GM11168 (cell line): ENCODE results near the gene DDX31.

Experiments
- in situ Hi-C: fragments of 300-500 bp; cut with MboI; formaldehyde crosslinking; loops from one replicate; pipeline ENCODE4 v1.12.0; 2022; ENCODE audit warnings: low sequenced_read_pairs; ENCODE audit not compliant: unreplicated experiment

The DDX31 gene

GRCh38 chr9:132638240-132638639 is 31.5 kb downstream of the DDX31 start:
- in situ Hi-C loops = no loop called here

GRCh38 chr9:132637801-132638200 is 32.0 kb downstream of the DDX31 start:
- in situ Hi-C loops = no loop called here

GRCh38 chr9:132637351-132637750 is 32.4 kb downstream of the DDX31 start:
- in situ Hi-C loops = no loop called here

GRCh38 chr9:132634327-132634726 is 35.5 kb downstream of the DDX31 start:
- in situ Hi-C loops = no loop called here

GRCh38 chr9:132632413-132633129 is 37.2 kb downstream of the DDX31 start:
- in situ Hi-C loops = no loop called here

- in situ Hi-C loops = no loop called here
These were observed 38.1 kb downstream of the DDX31 start for GRCh38 chr9:132631685-132632084.

- in situ Hi-C loops = no loop called here
These were observed 38.5 kb downstream of the DDX31 start for GRCh38 chr9:132631280-132631679.

- in situ Hi-C loops = no loop called here
These were observed 39.0 kb downstream of the DDX31 start for GRCh38 chr9:132630811-132631210.

GRCh38 chr9:132630116-132630515 is 39.7 kb downstream of the DDX31 start:
- in situ Hi-C loops = no loop called here

GRCh38 chr9:132628746-132629145 is 41.0 kb downstream of the DDX31 start:
- in situ Hi-C loops = no loop called here

GRCh38 chr9:132627594-132627993 is 42.2 kb downstream of the DDX31 start:
- in situ Hi-C loops = no loop called here

GRCh38 chr9:132627106-132627505 is 42.7 kb downstream of the DDX31 start:
- in situ Hi-C loops = no loop called here

GRCh38 chr9:132626285-132626684 is 43.5 kb downstream of the DDX31 start:
- in situ Hi-C loops = no loop called here

- in situ Hi-C loops = no loop called here
These were observed 47.6 kb downstream of the DDX31 start for GRCh38 chr9:132622159-132622558.

- in situ Hi-C loops = no loop called here
These were observed 53.1 kb downstream of the DDX31 start for GRCh38 chr9:132616725-132617124.

- in situ Hi-C loops = no loop called here
These were observed 54.0 kb downstream of the DDX31 start for GRCh38 chr9:132615774-132616173.

GRCh38 chr9:132614324-132614723 is 55.5 kb downstream of the DDX31 start:
- in situ Hi-C loops = no loop called here

GRCh38 chr9:132610661-132611060 is 59.1 kb downstream of the DDX31 start:
- in situ Hi-C loops = no loop called here

- in situ Hi-C loops = no loop called here
These were observed 60.0 kb downstream of the DDX31 start for GRCh38 chr9:132609829-132610228.

GRCh38 chr9:132609184-132609583 is 60.6 kb downstream of the DDX31 start:
- in situ Hi-C loops = no loop called here

GRCh38 chr9:132606066-132606465 is 63.7 kb downstream of the DDX31 start:
- in situ Hi-C loops = no loop called here

GRCh38 chr9:132605387-132605786 is 64.4 kb downstream of the DDX31 start:
- in situ Hi-C loops = no loop called here
